HG03108 (cell line): ENCODE measurements around the gene OSR1.
"Not testable (repeated sequence)": the region's sequence is repeated elsewhere in the genome, so short reads cannot be mapped to it uniquely, and the experiment has no call there.

Experiments
- ATAC-seq: cut with Tn5 transposase; IDR thresholded peaks from one replicate; pipeline ENCODE4 v1.9.1; 2021; ENCODE audit warnings: moderate library complexity; ENCODE audit not compliant: unreplicated experiment

The OSR1 gene

DNA sequence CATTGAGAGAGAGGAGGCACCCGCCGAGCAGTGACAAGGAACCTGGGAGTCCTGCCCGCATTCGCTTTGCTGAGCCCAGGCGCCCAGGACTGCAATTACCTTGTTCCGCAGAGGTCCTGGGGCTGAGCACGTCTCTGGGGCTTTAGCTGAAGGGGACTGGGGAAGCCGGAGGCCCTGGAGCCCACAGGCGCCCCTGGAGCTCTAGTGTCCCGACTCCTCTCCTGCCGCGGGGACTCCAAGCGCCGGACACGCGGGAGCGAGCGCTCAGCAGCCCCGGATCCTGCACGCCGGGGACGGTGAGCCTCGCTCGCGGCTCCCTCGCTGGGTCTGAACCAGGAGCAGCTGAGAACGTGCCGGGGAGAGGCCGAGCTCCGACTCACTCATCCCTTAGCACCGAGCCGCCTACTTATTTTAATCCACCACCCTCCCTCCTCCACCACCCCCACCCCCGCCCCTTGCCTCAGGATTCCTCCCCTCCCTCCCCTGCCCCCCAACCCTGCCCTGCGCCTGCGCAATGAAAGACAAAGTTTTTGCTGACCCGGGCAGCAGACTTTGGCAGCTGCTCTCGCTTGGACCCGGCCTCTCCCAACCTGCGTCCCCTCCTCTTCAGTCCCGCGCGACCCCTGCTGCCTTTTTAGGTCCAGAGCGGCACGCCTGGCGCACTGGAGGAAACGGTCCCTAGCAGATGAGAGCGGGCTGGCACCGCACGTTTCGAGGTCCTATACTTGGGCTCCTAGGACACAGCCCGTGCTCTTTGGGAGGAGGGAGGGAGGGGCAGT, at the start of gene OSR1:
TSS of gene OSR1 (minus strand) at position 382 of the 779 bp plus-strand sequence. CDS start 4,818 bp downstream, outside the sequence.
- no peak for ATAC-seq

DNA sequence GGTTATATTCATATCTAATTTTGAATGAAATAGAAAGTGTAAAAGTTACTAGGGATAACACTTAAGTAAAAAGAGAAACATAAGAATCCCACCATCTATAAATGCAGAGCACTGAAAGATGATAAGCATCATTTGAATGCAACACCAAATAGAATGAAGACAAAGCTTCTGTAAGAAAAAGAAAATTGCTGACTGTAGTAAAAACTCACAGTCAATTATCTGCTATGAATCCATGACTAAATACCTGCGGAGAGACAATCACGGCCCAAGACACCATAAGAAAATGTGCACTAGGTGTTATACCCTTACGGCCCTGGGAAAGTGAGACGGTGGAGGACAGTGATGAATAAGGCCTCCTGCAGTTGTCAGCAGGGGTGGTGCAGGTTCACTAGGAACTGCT, 45.4 kb upstream of the OSR1 start:
- no peak for ATAC-seq

DNA sequence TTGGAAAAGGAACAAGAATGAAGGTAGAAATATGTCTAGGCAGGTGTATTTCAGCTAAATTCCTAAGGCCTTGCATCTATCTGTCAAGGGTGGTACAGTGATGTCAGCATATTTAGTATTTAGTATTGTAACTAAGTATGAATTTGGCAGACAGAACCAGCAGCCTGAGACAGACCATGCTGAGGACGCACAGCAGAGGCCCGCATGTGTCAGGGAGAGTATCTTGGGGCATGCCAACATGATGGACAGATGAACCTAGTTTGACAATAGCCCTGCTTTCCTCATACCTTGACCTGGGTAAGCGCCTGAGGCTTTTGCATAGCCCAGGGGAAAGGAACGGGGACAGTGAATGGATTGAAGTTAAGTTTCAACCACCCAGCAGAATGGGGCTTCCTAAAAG, 33.8 kb upstream of the OSR1 start:
- ATAC-seq = no peak

DNA sequence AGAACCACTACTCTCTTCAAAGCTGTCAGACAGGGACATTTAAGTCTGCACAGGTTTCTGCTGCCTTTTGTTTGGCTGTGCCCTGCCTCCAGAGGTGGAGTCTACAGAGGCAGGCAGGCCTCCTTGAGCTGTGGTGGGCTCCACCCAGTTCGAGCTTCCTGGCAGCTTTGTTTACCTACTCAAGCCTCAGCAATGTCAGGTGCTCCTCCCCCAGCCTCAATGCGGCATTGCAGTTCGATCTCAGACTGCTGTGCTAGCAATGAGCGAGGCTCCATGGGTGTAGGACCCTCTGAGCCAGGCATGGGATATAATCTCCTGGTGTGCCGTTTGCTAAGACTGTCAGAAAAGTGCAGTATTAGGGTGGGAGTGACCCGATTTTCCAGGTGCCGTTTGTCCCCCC, 31.0 kb upstream of the OSR1 start:
- not testable (repeated sequence) for ATAC-seq

- ATAC-seq = no peak
These were observed 22.1 kb upstream of the OSR1 start for GRCh38 chr2:19380532-19380931.

GRCh38 chr2:19378939-19379338, 20.5 kb upstream of the OSR1 start:
- ATAC-seq = no peak

- ATAC-seq = no peak
These were observed 19.3 kb upstream of the OSR1 start for GRCh38 chr2:19377717-19378116.

DNA sequence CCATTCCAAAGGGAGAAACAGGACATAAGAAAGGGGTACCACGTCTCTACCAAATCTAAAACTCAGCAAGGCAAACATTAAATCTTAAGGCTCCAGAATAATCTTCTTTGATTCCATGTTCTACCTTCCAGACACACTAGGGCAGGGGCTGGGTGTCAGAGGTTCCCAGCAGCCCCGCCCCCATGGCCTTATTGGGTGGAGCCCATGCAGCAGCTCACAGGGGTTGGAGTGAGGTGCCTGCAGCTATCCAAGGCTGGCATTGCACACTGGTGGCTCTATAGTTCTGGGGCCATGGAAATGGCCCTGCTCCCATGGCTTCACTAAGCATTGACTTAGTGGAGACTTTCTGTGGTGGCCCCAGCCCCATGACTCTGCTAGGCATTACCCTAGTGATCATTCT, 14.9 kb upstream of the OSR1 start:
- no peak for ATAC-seq

DNA sequence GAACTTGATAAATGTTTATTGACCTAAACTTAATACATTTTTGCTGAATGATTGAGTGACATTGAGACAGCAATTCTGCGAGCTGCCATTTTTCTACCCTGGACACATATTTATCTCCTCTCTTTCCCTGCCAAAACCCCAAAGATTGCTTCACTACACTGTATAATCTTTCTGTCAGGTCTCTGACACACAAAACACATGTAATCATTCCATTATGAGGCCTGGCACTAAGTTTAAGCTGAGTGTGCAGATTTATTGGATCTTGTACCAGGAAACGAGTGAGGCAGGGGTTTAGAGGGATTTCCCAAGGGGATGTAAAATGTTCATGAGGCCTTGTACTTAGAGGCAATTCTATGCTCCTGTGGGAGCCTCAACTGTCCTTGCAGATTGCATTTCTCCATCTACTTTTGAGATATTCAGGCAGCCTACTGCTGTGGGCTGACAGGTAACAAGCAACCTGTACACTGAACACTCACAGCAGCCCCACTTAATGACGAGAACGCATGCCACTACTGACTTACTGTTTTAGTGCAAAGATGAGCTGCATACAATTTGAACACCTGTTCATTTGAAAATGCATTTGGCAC, 13.7 kb upstream of the OSR1 start:
- ATAC-seq = no peak

DNA sequence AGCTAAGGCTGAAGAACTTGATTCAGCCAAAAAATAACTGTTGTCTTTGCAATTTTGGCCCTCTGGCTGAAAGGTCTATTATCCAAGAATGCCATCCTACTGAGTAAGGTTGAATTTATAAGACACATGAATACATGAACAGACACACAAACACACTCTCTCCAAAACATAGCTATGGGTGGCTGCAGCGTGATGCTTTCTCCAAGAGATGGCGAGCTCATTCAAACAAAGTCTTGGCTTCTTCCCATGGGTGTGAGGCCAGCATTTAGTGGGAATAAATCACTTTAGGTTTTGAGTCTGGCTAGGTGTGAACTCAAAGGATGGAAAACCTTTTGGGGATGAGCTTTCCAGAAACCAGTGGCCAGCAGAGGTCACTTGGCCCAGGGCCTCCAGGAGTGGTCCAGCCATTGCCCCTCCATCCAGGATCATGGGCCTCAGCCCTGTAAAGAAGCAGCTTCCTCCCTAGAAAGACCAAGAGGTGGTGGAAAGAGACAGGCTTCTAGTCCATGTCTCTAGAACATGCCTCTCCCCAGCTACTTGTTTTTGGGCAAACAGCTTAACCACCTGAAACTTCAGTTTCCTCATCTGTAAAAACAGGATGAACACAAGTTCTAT, 11.0 kb upstream of the OSR1 start:
- ATAC-seq = no peak

- ATAC-seq = no peak
These were observed 10.3 kb upstream of the OSR1 start for GRCh38 chr2:19368760-19369159.

- no peak for ATAC-seq
These were observed 8.9 kb upstream of the OSR1 start for GRCh38 chr2:19367326-19367725.

GRCh38 chr2:19365126-19365525, 6.7 kb upstream of the OSR1 start:
- no peak for ATAC-seq

DNA sequence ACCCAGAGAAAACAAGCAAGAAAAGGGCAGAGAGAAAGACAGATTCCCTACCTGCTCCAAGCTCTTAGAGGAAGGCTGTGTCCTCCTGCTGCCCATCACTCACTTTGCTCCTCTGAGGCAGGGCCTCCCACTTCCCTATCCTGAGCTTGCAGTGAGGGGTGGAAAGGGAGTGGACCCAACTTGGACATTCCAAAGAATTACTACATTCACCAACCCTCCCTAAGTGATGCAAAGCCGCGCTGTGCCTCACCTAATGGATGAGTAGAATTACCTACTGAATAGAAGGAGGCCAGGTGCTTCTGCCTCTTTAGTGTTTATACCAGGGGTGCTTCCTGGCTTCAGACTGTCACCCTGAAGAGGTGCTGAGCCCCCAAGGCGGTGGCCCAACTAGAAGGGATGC, 5.6 kb upstream of the OSR1 start:
- no peak for ATAC-seq

GRCh38 chr2:19363474-19363778, 5.0 kb upstream of the OSR1 start:
- no peak for ATAC-seq

DNA sequence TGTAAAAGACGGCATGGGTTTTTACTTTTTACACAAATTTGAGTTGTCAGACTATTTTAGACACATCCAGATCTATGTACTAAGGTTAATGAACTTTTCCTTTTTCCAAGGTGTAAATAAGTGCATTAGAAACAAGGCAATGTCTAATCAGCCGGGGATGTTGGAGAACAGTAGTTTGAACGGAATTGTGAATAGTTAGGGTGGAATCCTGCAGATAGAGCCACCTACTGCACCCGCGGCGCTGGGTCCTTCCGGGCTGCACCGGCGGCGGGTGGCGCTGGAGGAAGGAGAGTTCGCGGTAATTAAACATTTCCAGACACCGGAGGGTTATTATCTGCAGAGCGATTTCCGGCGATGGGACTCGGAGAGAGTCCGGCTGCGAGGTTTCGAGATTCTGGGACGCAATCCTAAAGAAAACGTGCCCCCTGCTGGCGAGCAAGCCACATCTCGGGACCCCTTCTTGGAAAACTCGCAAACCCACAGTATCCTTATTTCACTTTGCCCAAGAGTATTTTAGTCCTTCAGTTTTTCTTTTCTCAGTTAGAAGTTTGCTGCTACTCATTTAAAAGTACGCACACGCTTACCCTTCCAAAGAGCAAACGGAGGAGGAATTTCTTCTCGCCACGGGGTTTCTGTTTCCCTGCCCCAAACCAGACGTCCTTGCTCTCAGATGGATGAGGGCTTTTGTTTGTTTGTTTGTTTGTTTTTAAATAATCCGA, 4.5 kb upstream of the OSR1 start:
- ATAC-seq = peak; percentile 42

DNA sequence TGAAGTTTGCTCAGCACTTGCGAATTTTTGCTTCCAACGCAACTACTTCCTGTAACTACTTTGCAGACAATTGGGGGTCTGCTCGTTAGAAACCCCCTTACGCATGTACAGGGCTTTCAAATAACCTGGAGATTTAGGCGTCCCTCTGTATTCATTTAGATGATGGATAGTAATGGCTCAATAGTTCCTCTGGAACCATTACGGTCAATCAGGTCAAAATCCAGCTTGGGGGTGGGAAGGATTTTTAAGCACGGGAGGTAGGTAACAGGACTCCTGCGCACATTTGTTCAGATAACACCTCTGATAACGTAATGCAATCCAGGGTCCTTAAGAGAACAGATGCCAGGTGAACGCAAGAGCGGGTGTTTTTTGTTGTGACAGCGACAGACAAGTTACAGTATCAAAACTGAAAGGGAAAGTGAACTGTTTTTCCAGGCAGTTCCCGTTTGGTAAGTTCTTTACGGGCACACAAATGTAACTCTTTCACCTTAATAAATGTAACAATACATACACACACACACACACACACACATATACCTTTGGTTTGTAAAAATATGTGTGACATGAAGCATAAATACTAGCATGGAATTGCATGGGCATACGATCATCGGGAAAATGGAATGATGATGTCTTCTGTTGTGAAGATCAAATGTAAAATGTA, 3.8 kb upstream of the OSR1 start:
- no peak for ATAC-seq

DNA sequence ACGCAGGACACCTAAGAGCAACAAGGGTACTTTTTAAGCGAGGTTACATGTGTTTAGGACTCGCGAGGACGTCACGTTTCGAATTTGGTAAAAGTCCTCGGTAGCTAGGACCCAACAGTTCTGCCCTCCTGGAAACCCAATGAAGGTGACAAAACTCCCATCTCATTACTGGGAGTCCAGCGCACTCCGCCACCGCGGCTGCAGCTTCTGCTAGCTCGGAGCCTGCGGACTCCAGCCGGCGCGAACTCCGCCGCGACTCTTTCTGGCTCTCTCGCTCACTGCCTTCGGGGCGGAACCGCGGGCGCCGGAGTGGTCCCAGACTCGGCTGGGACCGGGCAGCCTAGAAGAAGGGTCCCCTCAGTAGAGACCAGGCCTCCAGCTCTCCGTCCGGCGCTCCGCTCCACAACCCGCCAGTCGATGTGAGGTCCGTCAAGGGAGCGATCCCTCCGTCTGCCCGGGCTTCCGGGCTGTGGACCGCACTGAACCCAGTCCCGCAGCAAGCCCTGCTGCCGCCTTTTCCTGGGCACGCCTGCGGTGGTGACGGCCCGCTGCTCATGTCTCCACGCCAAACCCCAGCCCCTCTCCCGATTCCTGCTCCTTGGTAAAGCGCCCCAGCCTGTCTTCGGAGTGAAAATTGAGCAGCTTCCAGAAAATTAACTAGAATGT, 3.0 kb upstream of the OSR1 start:
- ATAC-seq = no peak

DNA sequence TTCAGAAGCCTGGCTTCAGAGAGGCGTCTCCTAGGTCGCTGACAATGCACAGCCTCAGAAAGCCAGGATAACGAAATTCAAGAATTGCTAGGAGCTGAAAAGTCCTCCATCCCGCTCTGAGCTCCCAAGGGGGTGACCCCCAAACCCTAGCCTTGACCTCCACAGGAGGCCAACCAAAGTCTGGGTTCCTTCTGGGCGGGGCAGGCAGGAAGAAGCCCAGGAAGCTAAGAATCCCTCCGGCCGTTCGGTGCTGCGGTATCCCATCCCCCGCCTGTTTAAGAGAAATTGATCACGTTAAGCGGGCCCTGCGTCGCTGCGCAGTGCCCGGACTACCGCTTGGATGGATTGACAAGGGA, 2.5 kb upstream of the OSR1 start:
- no peak for ATAC-seq

GRCh38 chr2:19360266-19360965, 2.0 kb upstream of the OSR1 start:
- ATAC-seq = no peak
